Effector CD4-positive, alpha-beta T cell (primary cell): ENCODE data around the gene RRP1.
"Not testable (repeated sequence)": the region's sequence is repeated elsewhere in the genome, so short reads cannot be mapped to it uniquely, and the experiment has no call there.

Experiments
- DNase-seq: peaks from one replicate; pipeline ENCODE4 v3.0.0-alpha.2; 2020

Gene RRP1

DNA sequence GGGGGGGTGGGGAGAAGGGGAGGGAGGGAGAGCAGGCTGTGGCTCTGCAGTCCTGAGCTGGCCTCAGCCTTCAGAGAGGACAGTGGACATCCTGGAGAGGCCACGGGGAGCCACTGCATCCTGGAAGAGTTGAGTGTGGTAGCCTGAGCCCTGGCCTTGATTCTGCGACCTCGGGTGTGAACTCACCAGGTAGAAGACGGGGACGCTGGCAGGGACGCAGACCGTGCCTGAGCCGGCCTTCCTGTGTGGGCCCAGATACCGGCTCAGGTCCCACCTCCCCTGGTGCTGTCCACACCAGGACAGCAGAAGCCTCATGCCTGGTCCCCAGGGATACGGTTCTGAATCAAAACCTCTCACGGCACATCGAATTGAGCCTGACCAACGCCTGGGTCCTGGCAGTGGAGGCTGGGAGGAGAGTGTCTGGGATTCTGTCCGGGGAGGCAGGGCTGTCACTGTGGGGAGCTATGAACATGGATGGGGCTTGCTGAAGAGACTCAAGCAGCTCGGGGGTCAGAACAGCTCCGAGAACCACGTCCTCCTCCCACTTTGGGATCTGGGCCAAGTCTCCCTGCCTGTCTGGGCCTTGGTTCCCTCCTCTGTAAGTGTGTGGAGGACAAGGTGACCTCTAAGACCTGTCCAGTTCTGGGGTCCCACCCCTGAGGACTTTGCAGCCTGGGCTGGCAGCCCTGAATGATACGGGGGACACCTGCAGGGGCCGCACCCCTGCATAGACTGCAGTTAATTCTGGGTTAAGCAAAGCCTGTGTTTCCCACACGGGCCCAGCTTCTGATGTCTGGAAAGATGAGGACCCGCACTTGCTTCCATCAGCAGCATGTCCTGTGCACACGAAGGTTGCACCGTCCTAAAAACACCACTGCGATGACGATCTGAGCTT lies 30.4 kb downstream of the RRP1 start:
- no peak for DNase-seq

DNA sequence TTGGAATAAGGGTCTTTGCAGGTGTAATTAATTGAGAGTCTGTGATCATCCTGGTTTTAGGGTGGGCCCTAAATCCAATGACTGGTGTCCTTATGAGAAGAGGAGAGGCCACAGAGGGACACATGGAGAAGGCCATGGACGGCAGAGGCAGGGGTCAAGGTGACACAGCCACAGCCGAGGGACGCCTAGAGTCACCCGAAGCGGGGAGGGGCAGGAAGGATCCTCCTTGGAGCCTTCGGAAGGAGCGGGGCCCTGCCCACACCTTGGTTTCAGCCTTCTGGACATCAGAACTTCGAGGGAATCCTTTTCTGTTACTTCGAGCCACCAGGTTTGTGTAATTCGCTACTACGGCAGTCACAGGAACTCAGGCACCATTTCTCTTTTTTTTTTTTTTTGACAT lies 31.1 kb downstream of the RRP1 start:
- no peak for DNase-seq

GRCh38 chr21:43822166-43822565 lies 32.8 kb downstream of the RRP1 start:
- not testable (repeated sequence) for DNase-seq

GRCh38 chr21:43822741-43823140 lies 33.4 kb downstream of the RRP1 start:
- not testable (repeated sequence) for DNase-seq

DNA sequence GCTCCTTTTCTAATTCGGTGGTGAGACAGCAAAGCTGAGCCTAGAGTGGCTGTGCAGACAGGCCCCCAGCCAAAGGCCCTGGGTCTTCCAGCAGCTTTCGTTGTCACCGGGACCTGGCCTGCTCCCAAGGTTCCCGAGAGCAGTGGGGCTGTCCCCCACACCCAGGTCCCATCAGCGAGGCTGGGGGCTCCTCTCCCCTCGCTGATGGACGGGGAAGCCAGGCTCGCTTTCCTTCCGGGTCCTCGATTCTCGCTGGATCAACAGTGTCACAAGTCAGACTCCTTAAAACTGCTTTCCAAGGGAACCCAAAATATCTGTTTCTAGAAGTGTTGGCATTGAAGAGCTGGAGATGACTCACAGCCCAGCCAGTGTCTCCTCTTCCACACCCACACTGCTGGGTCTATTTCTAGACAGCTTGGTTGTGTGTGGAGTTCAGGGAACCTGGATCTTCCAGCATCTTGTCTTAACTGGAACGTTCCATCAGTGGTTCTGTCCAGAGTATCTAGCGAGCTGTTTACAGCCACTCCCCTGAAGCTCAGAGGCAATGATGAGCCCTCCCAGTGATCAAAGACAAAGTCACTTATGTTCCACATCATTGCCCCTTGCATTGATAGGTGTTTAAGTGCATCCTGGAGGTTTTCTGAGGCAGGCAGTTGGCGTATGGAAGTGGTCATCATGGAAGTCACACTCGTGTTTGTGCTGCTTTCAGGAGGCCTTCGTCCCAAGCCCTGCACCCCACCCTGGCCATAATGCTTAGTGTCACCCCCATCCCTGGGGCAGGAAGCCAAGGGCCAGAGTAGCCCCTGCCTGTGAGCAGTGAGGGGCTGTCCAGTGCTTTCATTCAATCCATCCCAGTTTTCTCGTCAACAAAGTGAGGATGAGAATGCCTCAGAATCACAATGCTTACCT lies 35.2 kb downstream of the RRP1 start:
- no peak for DNase-seq

- DNase-seq, result no peak
Measured at GRCh38 chr21:43825242-43825935, 36.0 kb downstream of the RRP1 start.

DNA sequence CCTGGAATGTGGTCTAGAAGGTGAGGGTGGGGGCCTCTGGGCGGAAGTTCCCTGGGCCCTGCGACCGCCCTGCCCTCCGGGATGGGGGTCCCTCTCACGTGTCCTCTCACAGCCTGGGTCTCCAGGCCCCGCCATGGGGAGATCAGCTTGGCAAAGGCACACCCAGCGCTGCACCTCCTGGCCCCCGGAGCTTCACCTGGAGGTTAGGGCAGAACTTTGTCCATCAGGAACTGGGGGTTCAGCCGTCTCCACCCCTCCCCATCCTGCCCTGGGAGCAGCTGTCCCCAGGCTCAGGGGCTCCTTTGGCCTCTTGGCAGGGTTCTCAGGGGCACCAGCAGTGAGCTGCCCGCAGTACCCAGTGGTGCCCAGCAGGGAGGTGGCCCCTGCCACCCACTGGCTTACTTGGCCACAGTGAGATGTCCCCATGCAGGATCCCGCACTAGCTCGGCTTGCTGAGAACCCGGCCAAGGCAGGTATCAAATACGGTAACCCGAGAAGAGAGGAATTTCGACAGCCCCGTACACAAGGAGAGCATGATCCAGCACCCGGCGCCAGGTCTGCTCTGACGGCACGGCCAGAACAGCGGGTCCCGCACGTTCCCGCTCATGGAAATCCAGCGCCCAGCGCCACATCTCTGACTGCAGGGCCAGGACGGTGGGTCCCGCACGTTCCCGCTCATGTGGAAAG lies 36.7 kb downstream of the RRP1 start:
- DNase-seq, result no peak

DNA sequence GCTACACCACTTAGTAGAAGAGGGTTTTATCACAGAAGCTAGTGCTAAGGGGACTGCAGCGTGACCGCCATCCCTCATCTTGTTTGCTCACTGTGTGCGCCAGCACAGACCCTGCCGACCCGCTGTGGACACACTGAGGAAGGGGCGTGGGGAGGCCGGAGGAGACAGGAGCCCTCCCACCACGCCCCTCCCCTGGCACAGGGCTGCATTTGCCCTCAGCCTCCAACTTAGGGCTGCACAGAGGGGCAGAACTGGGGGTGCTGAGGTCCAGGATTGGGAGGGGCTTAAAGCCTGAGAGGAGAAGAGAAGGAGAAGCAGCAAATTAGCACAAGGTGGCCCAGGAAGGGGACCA lies 37.2 kb downstream of the RRP1 start:
- no peak for DNase-seq

DNA sequence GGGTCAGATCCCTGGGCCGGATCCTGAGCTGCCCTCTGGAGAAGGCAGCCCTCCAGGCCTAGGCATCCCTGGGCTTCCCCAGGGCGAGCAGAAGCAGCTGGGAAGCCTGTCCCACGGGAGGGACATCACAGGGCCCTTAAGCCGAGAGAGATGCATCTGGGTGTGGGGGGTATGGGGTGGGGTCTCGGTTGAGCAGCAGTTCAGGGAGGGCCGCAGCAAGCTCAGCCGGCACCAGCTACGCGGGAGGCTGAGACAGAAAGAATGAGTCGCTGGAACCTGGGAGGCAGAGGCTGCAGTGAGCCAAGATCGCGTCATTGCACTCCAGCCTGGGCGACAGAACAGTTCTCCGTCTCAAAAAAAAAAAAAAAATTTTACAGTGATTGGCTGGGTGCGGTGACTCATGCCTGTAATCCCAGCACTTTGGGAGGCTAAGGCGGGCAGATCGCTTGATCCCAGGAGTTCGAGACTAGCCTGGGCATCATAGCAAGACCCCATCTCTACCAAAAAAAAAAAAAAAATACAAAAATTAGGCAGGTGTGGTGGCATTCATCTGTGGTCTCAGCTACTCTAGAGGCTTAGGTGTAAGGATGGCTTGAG lies 37.7 kb downstream of the RRP1 start:
- no peak for DNase-seq

DNA sequence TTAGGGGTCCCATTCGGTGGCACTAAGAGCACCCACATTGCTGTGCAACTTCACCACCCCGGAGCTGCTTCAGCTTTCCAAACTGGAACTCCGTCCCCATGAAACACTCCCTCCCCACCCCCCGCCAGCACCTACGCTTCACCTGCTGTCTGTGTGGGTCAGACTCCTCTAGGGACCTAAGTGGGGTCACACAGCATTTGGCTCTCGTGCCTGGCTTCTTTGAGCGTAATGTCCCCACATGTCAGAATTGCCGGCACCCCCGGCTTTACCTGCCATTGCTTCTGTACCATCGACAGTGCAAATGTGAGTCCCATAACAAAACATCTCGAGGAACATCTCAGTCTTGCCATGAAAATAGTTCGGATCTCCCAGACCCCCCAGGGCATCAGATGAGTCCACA lies 39.8 kb downstream of the RRP1 start:
- DNase-seq, result no peak

- no peak for DNase-seq
Measured at GRCh38 chr21:43829575-43830119, 40.3 kb downstream of the RRP1 start.

DNA sequence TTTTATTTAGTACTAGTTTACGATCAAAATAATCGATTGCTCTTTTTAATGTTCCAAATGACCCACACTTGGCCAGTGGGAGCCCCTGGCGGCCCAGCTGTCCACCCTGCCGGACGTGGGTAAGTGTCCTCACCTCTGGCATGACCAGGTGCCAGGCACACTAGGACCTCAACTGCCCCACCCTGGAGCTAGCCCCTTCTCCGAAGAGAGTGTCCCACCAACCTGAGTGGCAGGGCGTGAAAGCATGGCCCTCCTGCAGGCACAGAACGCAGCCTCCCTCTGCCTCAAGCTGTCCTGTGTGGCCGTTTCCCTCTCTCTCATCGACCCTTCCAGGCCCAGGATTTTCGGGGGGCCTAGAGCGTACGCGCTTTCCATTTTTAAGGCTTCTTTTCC lies 42.8 kb downstream of the RRP1 start:
- no peak for DNase-seq

DNA sequence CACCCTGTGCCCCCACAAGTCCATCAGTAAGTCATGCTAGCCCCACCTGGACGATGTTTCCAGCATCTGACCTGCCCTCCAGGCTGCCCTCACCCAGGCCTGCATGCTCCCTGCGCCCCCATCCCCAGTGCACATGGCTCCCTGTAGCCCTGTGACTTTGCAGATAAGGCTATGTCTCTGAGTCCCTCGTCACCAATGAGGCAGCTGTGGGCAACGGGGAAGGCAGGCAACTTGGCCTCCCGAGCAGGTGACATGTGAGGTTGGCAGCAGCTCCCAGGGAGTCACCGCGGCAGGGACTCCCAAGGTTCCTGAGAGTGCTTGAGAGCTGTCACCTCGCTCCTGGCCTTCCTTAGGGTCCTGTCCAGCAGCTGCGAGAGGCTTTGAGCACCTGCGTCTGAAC lies 43.3 kb downstream of the RRP1 start:
- no peak for DNase-seq

DNA sequence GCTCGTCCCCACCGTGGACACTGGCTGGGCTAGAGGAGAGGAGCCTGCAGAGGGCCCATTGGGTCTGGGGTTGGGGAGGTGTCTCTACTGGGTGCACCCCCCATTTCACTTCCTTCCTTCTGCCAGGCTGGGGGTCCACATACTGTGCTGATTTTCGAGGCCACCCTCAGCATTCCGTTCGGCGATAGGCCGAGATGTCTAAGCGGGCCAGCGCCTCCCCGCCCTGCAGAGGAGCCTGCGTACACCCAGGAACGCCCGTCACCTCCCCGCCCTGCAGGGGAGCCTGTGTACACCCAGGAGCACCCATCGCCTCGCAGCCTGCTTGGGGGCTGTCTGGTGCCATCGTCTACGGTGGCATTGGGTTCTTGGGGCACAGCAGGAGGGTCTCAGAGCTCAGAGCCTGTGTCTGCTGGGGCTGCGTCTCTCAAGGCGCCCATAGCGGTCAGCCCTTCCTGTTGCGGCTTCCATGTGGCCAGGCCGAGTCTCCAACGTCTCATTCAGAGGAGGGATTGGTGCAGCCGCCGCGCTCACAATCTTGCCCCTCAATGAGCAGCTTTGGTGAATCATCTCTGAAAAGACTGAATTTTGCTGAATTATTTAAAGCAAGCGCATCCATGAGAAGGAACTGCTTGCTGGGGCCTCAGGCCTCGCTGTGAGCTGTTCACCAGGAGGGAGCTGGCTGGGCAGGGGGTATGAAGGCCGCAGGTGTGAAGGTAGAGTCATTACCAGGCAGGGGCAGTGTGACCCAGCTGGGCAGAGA lies 44.9 kb downstream of the RRP1 start:
- DNase-seq, result no peak

- no peak for DNase-seq
Measured at GRCh38 chr21:43835050-43835449, 45.7 kb downstream of the RRP1 start.

DNA sequence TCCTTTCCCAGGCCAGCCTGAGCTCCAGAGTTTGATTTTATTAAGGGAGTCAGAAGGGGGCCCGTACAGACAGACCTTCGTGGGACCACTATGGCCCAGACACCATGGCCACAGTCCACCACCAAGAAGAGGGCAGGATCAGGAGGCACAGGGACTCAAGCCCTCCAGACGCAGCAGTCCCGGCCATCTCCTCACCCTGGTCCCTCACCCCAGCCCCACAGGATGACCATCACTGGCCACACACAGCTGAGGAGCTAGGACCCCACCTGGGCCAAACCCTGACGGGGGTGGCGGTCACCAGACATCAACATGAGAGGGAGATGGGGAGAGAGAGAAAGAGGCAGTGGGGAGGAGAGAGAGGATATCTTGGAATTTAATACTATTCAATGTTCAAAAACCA lies 46.5 kb downstream of the RRP1 start:
- no peak for DNase-seq

GRCh38 chr21:43836616-43837015 lies 47.2 kb downstream of the RRP1 start:
- no peak for DNase-seq

DNA sequence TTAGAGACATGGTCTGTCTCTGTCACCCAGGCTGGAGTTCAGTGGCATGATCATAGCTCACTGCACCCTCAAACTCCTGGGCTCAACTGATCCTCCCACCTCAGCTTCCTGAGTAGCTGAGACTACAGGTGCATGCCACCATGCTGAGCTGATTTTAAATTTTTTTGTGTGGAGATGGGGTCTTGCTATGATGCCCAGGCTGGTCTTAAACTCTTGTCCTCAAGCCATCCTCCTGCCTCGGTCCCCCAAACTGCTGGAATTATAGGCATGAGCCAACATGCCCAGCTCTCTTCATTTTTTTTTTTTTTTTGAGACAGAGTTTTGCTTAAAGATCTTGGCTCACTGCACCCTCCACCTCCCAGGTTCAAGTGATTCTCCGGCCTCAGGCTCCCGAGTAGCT lies 50.9 kb downstream of the RRP1 start:
- no peak for DNase-seq

- DNase-seq, result no peak
Measured at GRCh38 chr21:43842742-43843141, 53.4 kb downstream of the RRP1 start.

DNA sequence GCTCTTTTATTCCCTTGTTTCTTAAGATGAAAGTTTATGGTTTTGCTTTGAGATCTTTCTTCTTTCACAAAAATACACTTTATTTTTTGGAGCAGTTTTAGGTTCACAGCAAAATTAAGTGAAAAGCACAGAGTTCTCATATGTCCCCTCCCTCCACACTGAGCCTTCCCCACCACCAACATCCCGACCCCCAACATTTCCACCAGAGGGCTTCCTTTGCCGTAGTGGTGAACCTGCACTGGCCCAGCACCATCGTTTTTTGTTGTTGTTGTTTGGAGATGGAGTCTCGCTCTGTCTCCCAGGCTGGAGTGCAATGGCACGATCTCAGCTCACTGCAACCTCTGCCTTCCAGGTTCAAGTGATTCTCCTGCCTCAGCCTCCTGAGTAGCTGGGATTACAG lies 55.5 kb downstream of the RRP1 start:
- DNase-seq, result not testable (repeated sequence)

GRCh38 chr21:43845386-43845785 lies 56.0 kb downstream of the RRP1 start:
- no peak for DNase-seq
